Measurements from ENCODE around the gene CNTNAP2.
A peak's percentile ranks its signal among the peaks of the same experiment; 100 is the strongest.

Gene CNTNAP2

GRCh38 chr7:148253629-148254028 is 2137.0 kb downstream of the CNTNAP2 start:
- DNase-seq: no peak

GRCh38 chr7:148255333-148255732 is 2138.7 kb downstream of the CNTNAP2 start:
- no peak for DNase-seq

DNA sequence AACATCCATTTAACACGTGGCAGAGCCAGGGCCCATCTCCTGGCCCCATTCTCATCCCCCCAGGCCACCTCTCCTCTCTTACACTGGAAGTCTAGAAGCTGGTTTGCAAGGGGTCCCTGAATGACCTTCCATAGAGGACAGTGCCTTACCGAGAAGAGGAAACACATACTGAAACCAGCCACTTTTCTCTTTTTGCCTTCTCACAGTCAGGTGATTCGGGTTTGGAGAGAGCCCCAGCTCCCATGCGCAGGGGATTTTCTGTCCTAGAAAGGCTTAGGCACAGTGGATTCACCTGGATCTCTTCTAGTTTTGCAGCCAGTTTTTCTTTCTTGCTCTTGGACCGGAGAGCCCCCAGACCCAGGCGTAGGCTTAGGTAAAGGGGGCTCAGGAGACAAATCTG is 2139.8 kb downstream of the CNTNAP2 start:
- DNase-seq: no peak

- no peak for DNase-seq
Measured at GRCh38 chr7:148260599-148260998, 2144.0 kb downstream of the CNTNAP2 start.

DNA sequence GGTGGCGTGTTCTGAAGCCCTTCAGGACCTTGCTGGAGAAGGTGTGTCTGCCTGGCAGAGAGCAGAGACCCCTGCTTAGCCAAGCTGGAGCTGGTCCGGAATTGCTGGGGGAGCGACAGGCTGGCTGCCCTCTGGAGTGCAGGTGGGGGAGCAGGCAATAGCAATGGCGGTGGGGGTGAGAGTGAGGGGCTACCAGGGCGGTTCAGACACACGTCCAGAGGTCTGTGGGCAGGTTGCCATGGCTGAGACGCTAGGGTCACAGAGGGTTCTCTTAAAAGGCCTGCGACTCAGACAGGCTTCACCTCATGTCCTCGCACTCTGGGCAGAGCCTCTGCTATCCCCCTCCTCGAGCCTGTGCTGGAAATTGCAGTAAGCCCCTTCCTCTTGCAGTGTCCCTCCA is 2144.9 kb downstream of the CNTNAP2 start:
- no peak for DNase-seq

DNA sequence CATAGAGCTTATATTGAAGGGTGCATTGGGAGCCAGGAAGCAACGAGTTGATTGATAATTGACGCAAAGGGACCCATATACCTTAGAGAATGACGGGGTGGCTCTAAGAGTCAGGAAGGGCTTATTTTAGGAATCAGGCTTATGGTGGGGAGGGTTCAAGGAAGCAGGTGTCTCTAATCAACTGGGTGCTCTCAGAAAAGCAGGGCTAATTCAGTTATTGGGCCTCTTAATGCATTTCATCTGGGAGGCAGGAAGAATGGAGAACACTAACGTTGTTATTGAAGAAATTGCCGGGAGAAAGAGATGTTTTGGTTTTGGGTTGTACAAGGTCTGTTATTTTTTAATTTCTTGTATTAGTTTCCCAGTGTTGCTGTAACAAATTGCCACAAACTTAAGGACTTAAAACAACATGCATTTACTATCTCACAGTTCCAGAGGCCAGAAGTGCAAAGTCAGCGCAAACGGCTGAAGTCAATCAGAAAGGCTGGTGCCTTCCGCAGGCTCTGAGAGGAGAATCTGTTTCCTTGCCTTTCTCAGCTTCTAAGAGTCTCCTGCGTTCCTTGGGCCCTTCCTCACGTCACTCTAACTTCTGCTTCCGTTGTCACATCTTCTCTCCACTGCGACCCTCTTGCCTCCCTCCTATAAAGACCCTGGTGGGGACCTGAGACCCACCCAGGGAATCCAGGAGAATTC is 2145.5 kb downstream of the CNTNAP2 start:
- no peak for DNase-seq

DNA sequence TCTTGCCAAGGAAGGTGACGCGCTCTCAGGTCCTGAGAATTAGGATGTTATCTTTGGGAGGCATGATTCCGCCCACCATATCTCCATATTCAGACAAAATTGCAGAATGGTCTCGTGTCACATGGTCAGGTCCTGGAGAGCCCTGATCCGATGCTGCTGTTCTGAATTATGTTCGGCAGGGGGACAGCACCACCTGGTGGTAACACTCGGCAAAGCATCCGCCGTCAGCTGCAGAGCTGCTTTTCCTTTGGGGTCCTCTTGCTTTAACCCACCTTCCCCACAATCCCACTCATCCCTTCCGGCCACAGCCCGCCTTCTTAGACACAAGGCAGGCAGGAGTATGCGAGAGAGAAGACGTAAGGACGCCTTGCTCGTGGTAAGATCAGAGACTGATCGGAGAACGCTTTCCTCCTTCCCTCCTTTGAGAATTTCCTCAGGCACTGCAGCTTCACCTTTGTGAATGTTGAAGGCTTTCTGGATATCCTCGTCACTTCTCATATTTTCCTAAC is 2146.2 kb downstream of the CNTNAP2 start:
- peak; percentile 78 to 79 for DNase-seq

GRCh38 chr7:148264933-148265557 is 2148.4 kb downstream of the CNTNAP2 start:
- DNase-seq: peak in 1 of 2 experiments; percentile 17

DNA sequence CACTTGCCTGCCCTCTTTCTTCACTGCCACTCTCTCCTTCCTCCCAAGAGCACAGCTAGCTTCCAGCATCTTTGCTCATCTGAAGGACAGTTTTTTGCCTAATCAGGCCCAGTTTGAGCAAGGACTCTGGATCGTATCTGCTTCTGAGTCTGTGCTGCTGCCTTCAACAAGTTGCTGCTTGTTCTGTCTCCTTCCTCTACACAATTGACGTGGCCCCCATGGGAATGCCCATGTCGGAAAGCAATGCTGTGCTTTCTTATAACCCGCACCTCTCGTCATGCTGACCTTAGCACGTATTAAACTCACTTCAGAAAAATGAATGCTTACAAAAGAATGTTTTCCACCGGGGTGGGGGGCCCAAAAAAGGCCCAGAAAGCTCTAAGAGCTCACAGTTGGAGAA is 2149.3 kb downstream of the CNTNAP2 start:
- no peak for DNase-seq

- DNase-seq: no peak
Measured at GRCh38 chr7:148266795-148267194, 2150.2 kb downstream of the CNTNAP2 start.

DNA sequence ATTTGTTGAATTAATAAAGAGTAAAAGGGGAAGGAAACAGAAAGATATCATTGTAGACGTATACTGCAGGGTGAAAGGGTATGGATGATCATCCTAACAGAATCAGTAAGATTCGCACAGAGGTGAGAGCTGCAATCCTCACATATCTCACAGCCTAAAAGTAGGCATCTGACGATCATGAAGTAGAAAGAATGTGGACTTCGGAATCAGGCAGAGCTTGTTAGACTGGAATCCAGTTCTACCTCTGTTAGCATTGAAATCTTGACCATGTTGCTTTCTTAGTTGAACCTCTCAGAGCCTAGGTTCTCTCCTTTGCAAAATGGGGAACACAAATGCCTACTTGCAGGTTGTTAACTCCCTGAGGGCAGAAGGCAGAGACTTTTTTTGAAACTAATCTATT is 2154.0 kb downstream of the CNTNAP2 start:
- DNase-seq: no peak

DNA sequence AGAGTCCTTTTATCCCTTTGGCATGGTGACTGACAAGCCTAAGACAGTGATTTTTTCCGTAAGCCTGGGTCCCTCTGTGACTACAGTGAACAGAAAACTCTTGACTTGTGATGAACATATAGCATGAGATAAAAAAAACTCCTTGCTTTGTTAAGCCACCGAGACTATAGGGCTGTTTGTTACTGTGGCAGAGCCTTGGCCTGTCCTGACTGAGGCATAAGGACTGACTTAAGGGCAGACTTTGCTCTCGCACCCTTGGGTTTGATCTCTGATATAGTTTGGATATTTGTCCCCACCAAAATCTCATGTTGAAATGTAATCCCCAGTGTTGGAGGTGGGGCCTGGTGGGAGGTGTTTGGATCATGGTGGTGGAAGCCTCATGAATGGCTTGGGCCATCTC is 2157.5 kb downstream of the CNTNAP2 start:
- DNase-seq: no peak

- no peak for DNase-seq
Measured at GRCh38 chr7:148275359-148275890, 2158.8 kb downstream of the CNTNAP2 start.

DNA sequence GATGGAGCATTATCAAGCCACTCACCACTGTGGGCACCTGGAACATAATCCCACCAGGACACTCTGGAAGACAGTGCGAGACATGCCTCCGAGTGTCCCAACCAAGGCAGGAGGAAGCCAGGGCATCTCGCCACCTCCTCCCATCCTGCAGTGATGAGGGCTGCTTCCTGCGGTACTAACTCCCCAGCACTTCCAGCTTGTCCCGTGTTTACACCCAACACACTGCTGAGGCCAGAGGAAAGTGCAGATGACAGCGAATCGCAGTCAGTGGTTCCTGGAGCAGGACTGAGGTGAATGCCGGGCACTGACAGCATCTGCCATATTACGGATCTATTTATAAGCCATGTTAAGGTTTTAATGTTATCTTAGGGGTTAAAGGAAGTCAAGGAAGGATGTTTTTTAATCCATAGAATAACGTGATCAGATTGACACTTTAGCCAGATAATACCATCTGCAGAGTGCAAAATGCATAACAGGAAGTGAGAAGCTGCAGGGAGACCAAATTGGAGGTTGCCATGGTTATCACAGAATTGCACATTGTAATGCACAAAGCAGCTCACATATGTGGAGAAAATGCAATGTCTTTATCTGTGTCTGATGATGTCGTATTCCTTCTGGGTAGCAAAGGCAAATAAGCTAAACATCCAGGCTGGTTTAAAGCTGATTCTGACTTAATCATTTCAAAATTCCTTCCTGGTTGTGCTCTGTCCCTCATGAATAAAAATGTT is 2159.9 kb downstream of the CNTNAP2 start:
- no peak for DNase-seq

GRCh38 chr7:148277042-148277660 is 2160.6 kb downstream of the CNTNAP2 start:
- no peak for DNase-seq

DNA sequence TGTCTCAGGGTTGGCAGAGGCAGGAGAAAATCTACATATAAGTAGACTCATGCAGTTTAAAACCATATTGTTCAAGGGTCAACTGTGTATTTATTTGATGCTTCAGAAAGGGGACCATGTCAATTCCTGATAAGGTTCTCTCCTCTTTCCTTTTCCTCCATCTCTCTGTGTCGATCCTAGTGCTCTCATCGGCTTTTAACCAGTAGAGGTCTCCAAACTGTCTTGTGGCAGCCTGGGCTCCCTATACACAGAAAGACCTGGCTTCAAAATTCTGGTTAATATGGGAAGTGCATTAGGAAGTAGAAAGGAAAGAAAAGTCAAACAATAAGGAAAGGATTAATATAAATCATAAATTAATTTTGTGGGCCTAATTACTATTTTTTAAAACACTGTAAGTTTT is 2169.5 kb downstream of the CNTNAP2 start:
- DNase-seq: no peak

- no peak for DNase-seq
Measured at GRCh38 chr7:148287538-148287937, 2170.9 kb downstream of the CNTNAP2 start.

- DNase-seq: no peak
Measured at GRCh38 chr7:148288592-148289151, 2172.1 kb downstream of the CNTNAP2 start.

- no peak for DNase-seq
Measured at GRCh38 chr7:148289630-148290029, 2173.0 kb downstream of the CNTNAP2 start.

DNA sequence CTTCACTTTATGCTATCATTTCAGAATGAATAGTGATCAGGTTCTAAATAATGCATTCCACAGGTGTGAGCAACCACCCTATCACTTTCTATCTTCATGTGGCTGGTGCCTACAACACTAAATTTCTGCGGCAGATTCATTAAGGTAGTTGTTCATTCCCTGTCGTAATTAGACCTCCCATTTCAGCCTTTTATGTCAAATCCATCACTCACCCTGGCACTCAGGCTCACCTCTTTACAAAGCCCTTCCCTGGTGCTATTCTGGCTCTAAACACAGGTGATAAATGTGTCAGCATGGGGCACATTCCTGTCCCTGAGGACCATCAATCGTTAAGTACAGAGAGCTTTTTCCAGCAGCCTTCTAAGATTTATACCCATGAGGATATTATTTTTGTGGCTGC is 2173.9 kb downstream of the CNTNAP2 start:
- no peak for DNase-seq

- DNase-seq: no peak
Measured at GRCh38 chr7:148291799-148292198, 2175.2 kb downstream of the CNTNAP2 start.

GRCh38 chr7:148296994-148297644 is 2180.5 kb downstream of the CNTNAP2 start:
- DNase-seq: no peak

Measured in activated T-cell treated with anti-CD3 and anti-CD28 coated beads, Interleukin-2, amount 50 U/mL, for 48 hours (primary cell).